HG02973 (cell line): ENCODE results near the gene SIDT1.

Experiments
- ATAC-seq: cut with Tn5 transposase; IDR thresholded peaks from one replicate; pipeline ENCODE4 v1.9.1; 2021; ENCODE audit warnings: moderate library complexity; ENCODE audit not compliant: unreplicated experiment

Gene SIDT1

DNA sequence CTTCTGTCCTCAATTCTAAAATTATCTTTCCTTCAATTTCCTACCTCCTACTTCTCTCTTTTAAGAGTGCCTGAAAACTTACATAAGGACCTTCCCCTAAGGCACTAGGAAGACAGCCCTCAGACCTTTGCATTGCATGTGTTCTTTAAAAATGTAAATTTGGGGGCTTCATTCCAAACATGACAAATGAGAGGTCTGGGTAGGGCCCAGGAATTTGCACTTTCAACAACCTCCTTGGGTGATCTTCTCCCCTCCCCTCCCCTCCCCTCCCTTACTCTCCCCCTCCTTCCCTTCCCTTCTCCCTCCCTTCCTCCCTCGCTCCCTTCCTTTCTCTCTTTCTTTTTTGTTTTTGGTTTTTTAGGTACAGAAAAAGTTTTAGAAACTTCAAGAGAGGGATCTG lies 145.4 kb downstream of the SIDT1 start:
- no peak for ATAC-seq

DNA sequence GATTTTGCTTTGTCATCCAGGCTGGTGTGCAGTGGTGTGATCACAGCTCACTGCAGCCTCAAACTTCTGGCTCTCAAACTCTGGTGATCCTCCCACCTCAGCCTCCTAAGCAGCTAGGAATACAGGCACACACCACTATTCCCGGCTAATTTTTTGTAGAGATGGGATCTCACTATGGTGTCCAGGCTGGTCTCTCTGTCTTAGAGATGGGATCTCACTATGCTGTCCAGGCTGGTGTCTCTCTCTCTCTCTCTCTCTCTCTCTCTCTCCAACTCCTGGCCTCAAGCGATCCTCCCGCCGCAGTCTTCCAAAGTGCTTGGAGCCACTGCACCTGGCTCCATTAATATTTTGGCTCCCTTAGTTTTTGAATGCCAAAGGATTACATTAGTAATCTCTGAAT lies 146.4 kb downstream of the SIDT1 start:
- no peak for ATAC-seq
